ENCODE measurements around the gene WDR93. TPM values are rescaled to one million over a fixed set of nuclear protein-coding genes. Genes with fewer than 3 reads are reported as not detected.

Gene WDR93
- total RNA-seq, 1 experiment from 2014 or later: not detected

DNA sequence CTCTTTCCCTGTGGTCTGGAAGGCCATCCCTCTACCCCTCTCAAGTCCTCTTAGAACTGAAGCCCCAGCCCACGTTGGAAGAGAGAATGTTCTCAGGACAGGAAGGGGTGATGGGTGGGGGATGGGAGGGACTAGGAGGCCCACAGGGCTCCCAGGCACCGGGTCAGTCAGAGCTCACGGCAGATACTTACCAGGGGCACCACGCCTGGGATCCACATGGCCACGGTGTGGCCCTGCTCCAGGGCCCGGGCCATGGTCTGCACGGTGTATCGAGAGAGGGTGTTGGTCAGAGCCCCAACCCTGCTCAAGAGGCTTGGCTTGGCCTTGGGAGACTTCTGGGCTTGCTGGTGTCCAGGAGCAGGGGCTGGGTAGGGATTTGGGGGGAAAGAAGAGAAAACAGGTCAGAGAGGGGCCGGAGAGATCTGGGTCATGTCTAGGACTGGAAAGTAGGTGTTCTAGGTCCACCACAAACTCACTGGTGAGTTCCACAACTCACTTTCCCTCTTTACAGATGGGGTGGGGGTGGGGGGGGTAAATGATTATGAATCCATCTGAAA lies 21.2 kb upstream of the WDR93 start:
- Histone ChIP-seq H3K23ac (ENCODE audit: insufficient read length, low read depth, low read length) (no peak overlapping the region), H4K5ac (ENCODE audit: insufficient read length, low read depth, low read length) (no peak overlapping the region), H3K9ac (ENCODE audit: extremely low read depth, insufficient read length, low read length) (no peak overlapping the region), H3K9me3 (ENCODE audit: control insufficient read depth, low read depth, low read length) (no peaks in the 10 kb centered on the region), H3K4ac (ENCODE audit: low read depth, low read length) (no peak overlapping the region), H3K56ac (ENCODE audit: insufficient read length, low read depth, low read length) (no peak overlapping the region), H2BK20ac (ENCODE audit: low read depth, low read length, poor library complexity, severe bottlenecking) (no peak overlapping the region), H2AFZ (ENCODE audit: low read length) (no peak overlapping the region), H4K20me1 (ENCODE audit: control insufficient read depth, insufficient read depth, insufficient read length) (no peaks in the 10 kb centered on the region), H2BK5ac (ENCODE audit: insufficient read length, low read length) (no peak overlapping the region), H2BK120ac (ENCODE audit: low read depth, low read length, poor library complexity, severe bottlenecking) (no peak overlapping the region), H4K91ac (ENCODE audit: insufficient read length, low read depth, low read length) (no peak overlapping the region), H3K18ac (ENCODE audit: insufficient read length, low read depth, low read length) (no peak overlapping the region), H3K4me1 (ENCODE audit: insufficient read depth, low read length) (no peaks in the 10 kb centered on the region), H3K27me3 (ENCODE audit: insufficient read depth, low read length) (no peaks in the 10 kb centered on the region; the same call in 1 of the 2 replicates), H3K27ac (ENCODE audit: insufficient read length, low read depth, low read length) (no peak overlapping the region), H3K79me1 (ENCODE audit: insufficient read depth, low read depth, low read length, poor library complexity, severe bottlenecking) (no peaks in the 10 kb centered on the region), H3K79me2 (ENCODE audit: insufficient read depth, low read length) (no peaks in the 10 kb centered on the region), H3T11ph (ENCODE audit: low read length) (no peak overlapping the region), H2BK12ac (ENCODE audit: insufficient read length, low read depth, low read length) (no peak overlapping the region), H2AK5ac (ENCODE audit: insufficient read length, low read length) (no peak overlapping the region), H4K8ac (replicated peaks; ENCODE audit: insufficient read length, low read depth, low read length) (no peak overlapping the region), H3K23me2 (ENCODE audit: insufficient read length, low read depth, low read length, poor library complexity, severe bottlenecking) (no peaks in the 10 kb centered on the region), H3K14ac (ENCODE audit: insufficient read depth, low read length) (no peak overlapping the region), H3K4me2 (ENCODE audit: insufficient read depth, insufficient read length, low read length) (no peak overlapping the region), H2BK15ac (ENCODE audit: low read depth, low read length) (no peak overlapping the region)
- no peaks in the 10 kb centered on the region; a peak in 1 of 7 replicates for H3K36me3 Mint-ChIP-seq (ENCODE audit: insufficient read depth in 1 of 3, low read depth in 3 of 3)
- peaks cover 35% of the 10 kb centered on the region for H3K27me3 Mint-ChIP-seq (ENCODE audit: low read depth)
- no CpG with 5 or more reads among the region's 9 CpGs for WGBS (ENCODE audit: extremely low coverage, insufficient read length, low lambda C conversion rate)
- H3K27ac Mint-ChIP-seq: peak overlapping the region in 1 of 3 experiments; percentile 44; a peak in 1 of 7 replicates
- no peaks in the 10 kb centered on the region for H3K9me3 Mint-ChIP-seq
- TF ChIP-seq, protein P1, sequence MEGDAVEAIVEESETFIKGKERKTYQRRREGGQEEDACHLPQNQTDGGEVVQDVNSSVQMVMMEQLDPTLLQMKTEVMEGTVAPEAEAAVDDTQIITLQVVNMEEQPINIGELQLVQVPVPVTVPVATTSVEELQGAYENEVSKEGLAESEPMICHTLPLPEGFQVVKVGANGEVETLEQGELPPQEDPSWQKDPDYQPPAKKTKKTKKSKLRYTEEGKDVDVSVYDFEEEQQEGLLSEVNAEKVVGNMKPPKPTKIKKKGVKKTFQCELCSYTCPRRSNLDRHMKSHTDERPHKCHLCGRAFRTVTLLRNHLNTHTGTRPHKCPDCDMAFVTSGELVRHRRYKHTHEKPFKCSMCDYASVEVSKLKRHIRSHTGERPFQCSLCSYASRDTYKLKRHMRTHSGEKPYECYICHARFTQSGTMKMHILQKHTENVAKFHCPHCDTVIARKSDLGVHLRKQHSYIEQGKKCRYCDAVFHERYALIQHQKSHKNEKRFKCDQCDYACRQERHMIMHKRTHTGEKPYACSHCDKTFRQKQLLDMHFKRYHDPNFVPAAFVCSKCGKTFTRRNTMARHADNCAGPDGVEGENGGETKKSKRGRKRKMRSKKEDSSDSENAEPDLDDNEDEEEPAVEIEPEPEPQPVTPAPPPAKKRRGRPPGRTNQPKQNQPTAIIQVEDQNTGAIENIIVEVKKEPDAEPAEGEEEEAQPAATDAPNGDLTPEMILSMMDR (conservative IDR thresholded peaks at IDR 0.05): no peak
- DNase-seq: no peak
- peaks cover 11 to 21% of the 10 kb centered on the region in 2 experiments for H3K4me1 Mint-ChIP-seq
- H3K4me3 Mint-ChIP-seq: no peak overlapping the region
